GM18870 (cell line): Measurements from ENCODE around the gene TARDBP.
"Not testable (repeated sequence)": the region's sequence is repeated elsewhere in the genome, so short reads cannot be mapped to it uniquely, and the experiment has no call there.

Experiments used
- ATAC-seq: cut with Tn5 transposase; IDR thresholded peaks from one replicate; pipeline ENCODE4 v1.9.1; 2021; ENCODE audit warnings: moderate library complexity; ENCODE audit not compliant: unreplicated experiment

Gene TARDBP

GRCh38 chr1:11012260-11013159 is at the start of gene TARDBP:
Gene TARDBP (plus strand): TSS chr1:11012654. CDS start chr1:11013728, 1,074 bp downstream.
- ATAC-seq: peak; percentile 80

DNA sequence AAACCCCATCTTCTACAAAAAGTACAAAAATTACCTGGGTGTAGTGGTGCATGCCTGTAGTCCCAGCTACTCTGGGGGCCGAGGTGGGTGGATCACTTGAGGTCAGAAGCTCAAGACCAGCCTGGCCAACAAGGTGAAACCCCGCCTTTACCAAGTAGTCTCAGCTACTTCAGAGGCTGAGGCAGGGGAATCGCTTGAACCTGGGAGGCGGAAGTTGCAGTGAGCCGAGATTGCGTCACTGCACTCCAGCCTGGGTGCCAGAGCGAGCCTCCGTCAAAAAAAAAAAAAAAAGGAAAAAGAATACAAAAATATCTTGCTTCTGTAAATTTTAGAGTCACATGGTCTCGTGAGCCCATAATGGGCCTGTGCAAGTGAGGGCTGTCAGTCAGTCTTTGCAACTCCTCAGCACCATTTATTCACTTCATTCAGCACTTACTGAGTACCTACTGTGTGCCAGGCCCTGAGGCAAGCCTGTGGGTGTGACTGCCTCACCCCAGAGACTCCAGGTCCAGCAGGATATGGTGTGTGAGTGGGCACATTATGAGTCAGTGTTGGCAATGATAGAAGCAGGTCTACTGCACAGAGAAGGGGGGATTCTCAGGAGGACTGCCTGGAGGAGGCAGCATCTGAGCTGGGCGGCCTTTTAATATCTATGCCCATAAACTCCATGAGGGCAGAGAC is 46.8 kb upstream of the TARDBP start:
- ATAC-seq: no peak

DNA sequence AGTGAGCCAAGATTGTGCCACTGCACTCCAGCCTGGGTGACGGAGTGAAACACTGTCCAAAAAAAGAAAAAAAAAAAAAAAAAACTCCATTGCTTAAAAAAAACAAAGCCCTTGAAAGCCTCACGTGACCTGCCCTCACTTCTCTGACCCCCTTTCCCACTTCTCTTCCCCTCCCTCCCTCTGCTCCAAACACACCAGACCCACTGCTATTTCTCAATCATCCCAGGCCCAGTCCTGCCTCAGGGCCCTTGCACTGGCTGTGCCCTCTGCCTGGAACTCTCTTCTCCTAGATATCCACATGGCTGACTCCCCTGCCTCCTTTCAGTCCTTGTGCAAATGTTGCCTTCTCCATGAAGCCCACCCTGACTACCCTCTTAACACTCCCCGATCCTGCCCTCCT is 45.4 kb upstream of the TARDBP start:
- ATAC-seq: no peak

DNA sequence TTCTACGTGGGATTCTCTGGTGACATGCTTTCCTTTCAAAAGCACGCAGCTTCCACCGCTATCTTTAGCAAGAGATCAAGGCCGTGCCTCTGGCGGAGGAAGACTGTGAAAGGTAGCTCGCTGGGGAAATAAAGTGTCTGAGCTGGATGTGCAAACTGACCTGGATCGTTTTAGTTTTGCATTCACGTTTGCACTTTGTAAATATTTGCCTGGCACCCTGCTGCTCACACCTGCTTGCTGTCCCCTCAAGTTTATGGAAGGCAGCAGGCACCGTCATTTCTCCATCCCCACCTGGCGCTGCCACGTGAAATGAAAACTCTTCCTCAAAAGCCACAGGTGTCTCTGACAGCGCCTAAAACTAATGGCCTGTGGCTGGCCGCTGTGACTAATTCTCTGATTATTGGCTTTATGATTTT is 44.0 kb upstream of the TARDBP start:
- ATAC-seq: no peak

GRCh38 chr1:10969267-10969970 is 43.0 kb upstream of the TARDBP start:
- no peak for ATAC-seq

DNA sequence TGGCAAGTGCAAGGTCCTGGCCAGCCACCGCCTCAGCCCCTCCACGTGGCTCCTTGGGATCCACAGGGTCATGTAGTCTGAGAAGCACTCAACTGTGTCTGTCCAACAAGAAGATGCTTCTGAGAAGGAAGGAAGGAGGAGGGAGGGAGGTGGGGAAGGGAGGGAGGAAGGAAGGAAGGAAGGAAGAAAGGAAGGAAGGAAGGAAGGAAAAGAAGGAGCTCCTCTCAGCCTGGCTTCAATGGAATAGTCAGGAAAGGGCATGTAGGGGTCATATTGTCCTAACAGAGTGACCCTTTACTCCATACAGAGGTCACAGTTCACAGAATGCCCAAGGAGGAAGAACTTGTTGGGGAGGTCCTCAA is 42.5 kb upstream of the TARDBP start:
- ATAC-seq: no peak

GRCh38 chr1:10973552-10973951 is 38.9 kb upstream of the TARDBP start:
- no peak for ATAC-seq

DNA sequence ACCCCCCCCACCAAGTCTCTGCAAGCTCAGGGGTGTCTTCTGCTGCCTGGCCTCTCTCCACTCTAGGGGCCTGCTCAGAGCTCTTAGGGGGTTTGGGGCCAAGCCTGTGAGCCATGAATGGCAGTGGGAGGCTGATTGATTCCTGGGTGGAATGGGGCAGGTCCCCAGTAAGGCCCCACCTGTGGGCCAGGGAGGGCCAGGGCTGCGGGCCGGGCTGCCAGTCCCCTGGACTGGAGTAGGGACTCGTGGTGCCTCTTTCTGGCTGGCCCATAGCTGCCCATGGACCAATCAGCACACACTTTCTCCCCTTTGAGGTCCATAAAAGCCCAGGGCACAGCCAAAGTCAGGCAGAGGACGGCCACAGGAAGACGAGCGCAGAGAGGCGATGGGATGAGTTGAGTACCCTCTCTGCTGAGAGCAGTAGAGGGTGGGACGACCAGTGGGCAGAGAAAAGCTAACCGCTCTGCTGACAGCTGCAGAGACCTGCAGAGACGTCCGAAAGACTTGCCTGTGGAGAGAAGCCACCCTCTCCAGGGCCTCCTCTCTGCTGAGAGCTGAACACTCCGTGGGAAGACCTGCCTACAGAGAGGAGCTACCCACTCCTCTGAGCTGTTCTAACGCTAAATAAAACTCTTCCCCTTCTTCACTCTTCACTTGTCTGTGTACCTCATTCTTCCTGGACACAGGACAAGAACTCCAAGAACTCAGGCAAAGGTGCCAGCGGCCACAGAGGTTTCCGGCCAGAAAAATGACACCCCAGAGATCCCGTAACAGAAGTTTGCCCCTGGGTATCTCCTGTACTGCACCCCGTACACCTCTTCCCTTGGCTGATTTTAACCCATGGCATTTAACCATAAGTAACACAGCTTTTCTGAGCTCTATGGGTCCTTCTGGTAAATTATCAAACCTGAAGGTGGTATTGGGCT is 38.2 kb upstream of the TARDBP start:
- no peak for ATAC-seq

GRCh38 chr1:10975567-10976326 is 36.7 kb upstream of the TARDBP start:
- no peak for ATAC-seq

- ATAC-seq: no peak
These were observed 33.7 kb upstream of the TARDBP start for GRCh38 chr1:10978719-10979118.

DNA sequence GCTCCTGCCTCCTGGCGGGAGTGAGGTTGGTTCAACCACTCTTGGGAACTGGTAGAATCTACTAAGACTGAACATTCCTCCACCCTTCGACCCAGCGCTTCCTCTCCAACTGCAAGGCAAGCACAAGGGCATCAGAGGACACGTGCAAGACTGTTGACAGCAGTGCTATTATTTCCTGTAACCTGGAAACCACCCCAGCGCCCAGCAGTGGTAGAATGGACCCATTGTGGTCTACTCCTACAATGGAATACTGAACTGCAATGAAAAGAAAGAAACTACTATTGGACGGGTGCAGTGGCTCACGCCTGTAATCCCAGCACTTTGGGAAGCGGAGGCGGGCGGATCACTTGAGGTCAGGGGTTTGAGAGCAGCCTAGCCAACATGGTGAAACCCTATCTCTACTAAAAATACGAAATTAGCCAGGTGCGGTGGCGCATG is 33.0 kb upstream of the TARDBP start:
- no peak for ATAC-seq

- ATAC-seq: no peak
These were observed 32.3 kb upstream of the TARDBP start for GRCh38 chr1:10980094-10980577.

GRCh38 chr1:10980841-10981727 is 31.4 kb upstream of the TARDBP start:
- no peak for ATAC-seq

- peak; percentile 22 for ATAC-seq
These were observed 25.9 kb upstream of the TARDBP start for GRCh38 chr1:10986525-10986890.

- ATAC-seq: no peak
These were observed 24.5 kb upstream of the TARDBP start for GRCh38 chr1:10987840-10988417.

DNA sequence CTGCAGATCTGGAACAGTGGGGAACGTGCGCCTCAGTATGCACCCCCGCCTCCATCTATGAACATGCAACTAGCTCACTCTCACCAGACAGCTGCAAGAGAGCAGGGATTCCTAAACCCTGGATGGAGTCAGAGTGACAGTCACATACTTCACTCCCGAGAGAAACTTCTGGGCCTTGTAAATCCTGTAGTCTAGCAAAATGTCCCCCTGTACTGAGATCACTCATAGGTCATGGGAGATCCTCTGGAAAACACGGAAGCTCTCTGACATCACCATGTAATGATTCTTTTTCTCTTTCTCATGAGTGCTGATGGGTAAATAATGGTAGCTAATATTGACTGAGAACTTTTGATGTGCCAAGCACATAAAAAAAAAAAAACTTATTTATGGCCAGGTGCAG is 23.4 kb upstream of the TARDBP start:
- ATAC-seq: no peak

GRCh38 chr1:10989920-10990516 is 22.4 kb upstream of the TARDBP start:
- ATAC-seq: not testable (repeated sequence)

- no peak for ATAC-seq
These were observed 21.6 kb upstream of the TARDBP start for GRCh38 chr1:10990828-10991227.
